ENCODE results near the gene MSX2.

Gene MSX2

GRCh38 chr5:174718880-174719610 lies 5.3 kb upstream of the MSX2 start:
- no peak for DNase-seq

DNA sequence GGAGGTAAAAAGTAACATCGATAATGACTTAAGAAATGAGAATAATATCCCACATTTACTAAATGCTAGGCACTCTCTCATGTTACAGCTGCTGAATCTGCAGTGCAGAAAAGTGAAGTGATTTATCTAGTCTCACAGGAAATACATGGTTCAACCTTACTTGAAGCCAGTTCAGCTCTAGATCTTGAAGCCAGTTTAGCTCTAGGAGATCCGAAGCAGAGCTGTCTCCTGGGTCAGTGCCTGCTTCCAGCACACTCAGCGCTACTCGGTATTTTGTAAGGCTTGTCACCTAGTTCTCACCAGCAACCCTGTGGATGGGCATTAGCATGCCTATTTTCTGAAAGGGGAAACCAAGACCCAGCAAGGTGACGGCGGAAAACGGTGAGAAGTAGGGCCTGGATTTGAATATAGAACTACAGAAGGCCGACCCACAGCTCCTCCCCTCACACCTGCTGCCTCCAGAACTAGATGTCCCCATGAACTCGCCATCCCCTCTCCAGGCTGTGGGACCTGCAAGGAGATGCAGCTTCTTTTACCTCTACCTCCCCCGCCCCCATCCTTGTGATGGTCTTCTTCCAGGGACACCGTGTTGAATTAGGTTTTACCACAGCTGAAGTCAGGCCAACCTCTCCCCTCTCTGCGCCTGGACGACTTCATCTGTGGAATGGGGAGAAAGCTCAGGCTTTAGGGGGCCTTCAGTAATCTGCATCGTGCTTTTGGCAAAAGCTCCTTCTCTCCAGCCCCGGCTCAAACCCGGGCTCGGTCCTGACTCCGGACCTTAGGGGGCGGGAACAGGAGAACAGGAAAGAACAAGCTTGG lies 4.4 kb upstream of the MSX2 start:
- DNase-seq, result no peak

- DNase-seq, result no peak
These were observed 3.5 kb upstream of the MSX2 start for GRCh38 chr5:174720612-174721529.

DNA sequence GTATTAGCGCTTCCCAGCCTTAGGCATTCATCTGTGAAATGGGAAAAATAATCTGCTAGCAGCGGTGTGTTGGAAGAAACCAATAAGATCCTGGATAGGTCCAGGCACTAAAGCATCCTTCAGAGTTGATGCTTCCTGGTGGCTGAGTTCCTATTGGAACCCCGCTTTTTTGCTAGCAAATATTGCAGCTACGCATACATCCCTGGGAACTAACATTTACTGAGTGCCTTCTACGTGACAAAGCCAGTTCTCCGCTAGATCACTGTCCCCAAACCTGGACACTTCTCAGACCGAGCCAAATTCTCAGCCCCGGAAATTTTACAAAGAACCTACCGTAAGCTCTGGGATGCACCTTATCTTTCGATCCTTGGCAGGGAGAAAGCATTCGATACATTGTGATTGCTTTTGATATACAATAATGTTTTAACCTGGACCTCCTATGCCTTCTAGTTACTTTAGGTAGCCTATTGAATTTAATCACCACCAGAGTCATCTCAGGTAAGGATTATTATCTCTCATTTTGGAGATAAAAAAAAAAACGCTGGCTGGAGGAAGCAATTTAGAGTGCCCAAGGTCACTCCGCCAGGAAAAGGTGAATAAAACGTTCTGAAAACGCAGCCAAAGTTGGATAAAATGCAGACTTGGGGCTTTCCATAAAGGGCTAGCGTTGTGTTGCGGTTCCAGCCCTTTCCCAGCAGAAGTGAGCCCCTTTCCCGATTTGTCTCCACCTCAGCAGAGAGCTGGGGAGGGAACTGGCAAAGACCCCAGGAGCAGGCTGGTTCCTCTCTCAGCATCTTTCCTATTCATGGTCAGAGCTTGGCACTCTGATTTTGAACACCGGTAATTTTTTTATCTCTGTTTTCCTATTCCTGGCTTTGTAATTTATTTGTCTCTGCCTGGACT lies 2.6 kb upstream of the MSX2 start:
- no peak for DNase-seq

- DNase-seq, result no peak
These were observed 1.9 kb upstream of the MSX2 start for GRCh38 chr5:174722500-174722899.

- no peak for DNase-seq
These were observed 935 bp upstream of the MSX2 start for GRCh38 chr5:174723315-174723978.

DNA sequence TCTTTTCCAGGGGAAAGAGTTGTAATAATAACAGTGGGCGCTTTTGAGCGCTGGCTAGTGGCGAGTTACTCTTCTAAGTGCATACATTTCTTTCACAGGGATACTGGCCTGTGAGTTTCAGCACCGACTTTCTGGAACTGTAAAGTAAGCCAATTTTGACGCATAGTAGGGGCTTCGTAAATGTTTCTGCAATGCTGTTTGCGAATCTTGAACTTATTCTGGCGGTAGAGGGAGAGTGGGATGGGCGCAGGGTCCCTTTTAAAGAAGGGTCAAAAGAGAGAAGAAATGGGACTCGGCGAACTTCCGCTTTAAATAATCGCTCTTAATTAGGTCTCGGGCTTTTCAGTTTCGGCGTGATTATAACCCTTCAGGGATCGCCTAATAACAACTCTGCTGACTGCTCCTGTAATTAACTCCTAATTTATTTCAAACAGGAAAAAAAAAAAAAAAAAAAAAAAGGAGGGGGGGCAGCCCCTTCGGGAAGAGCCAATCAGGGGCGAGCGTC lies 351 bp upstream of the MSX2 start:
- no peak for DNase-seq

DNA sequence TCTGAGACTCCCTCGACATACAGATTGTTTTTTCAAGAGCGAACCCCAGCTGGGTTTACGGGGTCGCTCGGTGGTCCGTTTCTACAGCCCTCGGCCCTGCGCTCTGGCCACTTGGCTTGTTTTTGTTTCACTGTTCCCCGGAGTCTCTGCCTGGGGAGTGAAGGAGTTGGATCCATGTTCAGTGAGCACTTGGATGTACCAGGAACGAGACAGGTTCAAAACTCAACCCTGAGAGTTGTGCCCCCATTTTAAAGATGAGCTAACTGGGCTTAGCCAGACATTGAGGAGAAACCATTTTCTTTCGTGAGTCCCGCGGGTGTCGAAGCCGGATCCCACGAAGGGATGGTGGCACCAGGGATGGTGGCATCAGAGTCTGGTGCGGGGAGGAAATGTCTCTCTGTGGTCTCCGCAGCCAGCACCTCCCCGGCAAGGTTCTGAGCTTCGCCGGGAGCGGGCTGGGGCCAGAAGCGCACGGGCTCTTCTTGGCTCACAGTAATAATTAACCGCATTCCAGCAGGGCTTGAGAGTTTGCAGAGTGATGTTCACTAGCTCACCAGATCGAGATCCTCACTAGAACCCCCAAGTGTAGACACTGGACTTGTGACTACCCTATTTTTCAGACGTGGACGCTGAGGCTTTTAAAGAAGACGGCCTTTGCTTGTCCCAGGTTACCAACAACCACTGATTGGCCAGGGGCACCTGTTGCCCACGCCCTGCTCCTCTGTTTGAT lies 1.0 kb downstream of the MSX2 start:
- no peak for DNase-seq

GRCh38 chr5:174725991-174726601 lies 1.7 kb downstream of the MSX2 start:
- no peak for DNase-seq

GRCh38 chr5:174726916-174727793 lies 2.8 kb downstream of the MSX2 start:
- DNase-seq, result no peak

GRCh38 chr5:174727794-174728680 lies 3.7 kb downstream of the MSX2 start:
- no peak for DNase-seq

GRCh38 chr5:174729075-174729680 lies 4.8 kb downstream of the MSX2 start:
- DNase-seq, result no peak

DNA sequence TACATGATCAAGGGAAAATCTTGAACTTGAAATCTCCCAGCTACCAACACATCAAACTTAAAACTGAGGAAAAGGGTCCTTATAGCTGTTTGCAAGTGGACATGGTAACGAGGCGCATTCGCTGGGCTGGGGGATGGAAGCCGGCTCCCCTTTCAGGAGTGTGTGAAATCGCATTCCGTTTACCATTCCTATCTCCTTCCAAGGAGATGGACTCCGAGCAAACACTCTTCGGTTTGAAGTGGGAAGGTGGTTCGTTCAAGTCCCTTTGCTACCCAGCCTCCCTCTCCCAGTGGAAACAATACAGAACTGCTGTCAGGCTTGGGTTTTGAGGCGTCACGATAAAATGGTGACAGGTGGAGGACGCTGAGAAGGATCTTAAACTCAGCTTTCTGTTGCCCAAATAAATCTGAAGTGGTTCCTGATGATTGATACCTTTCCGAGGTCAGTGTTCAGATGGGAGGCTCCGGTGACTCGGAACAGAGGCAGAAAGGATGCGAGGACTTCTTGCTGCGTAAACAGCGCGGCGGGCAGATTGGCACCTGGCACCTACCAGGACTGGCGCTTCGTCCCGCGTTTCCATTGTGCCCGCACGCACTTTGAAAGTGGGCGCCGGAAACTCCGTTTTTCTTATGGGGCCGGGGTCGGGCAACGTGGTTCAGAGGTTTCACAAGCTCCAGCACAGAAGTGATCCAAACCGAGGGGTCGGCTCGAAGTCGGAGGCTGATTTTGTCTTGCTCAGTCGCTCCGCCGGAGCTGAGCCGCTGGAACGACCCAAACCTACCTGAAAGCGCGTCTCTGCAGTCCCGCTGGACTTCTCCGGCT lies 7.0 kb downstream of the MSX2 start:
- DNase-seq, result no peak

- no peak for DNase-seq
These were observed 7.9 kb downstream of the MSX2 start for GRCh38 chr5:174732036-174733020.

Measured in anterior cingulate cortex (tissue), 58 donors.